Mesangial cell (primary cell): ENCODE results near the gene PSMB8. TPM values are rescaled to one million over a fixed set of nuclear protein-coding genes. Genes with fewer than 3 reads are reported as not detected.

Experiments
- total RNA-seq: library from RNA; depleted of rRNA; stranded (reverse); fragments of >200 nt; gene quantifications from 2 replicates; pipeline ENCODE4 v1.2.3, GENCODE V29; 2015

Gene PSMB8
- 36.0 and 72.1 TPM in 2 replicates for total RNA-seq

GRCh38 chr6:32843979-32844838, at the start of gene PSMB8:
Gene PSMB8, minus strand, starts transcription at chr6:32844047. Its CDS starts 51 bp downstream, at chr6:32843996.

GRCh38 chr6:32853541-32854375, 9.9 kb upstream of the PSMB8 start, which contains the start of the genes PSMB9 and TAP1:
Gene PSMB9, plus strand, starts transcription at chr6:32854192. Its CDS starts 38 bp downstream, at chr6:32854230.
Gene TAP1, minus strand, starts transcription at chr6:32853704. Its CDS starts 68 bp downstream, at chr6:32853636.

DNA sequence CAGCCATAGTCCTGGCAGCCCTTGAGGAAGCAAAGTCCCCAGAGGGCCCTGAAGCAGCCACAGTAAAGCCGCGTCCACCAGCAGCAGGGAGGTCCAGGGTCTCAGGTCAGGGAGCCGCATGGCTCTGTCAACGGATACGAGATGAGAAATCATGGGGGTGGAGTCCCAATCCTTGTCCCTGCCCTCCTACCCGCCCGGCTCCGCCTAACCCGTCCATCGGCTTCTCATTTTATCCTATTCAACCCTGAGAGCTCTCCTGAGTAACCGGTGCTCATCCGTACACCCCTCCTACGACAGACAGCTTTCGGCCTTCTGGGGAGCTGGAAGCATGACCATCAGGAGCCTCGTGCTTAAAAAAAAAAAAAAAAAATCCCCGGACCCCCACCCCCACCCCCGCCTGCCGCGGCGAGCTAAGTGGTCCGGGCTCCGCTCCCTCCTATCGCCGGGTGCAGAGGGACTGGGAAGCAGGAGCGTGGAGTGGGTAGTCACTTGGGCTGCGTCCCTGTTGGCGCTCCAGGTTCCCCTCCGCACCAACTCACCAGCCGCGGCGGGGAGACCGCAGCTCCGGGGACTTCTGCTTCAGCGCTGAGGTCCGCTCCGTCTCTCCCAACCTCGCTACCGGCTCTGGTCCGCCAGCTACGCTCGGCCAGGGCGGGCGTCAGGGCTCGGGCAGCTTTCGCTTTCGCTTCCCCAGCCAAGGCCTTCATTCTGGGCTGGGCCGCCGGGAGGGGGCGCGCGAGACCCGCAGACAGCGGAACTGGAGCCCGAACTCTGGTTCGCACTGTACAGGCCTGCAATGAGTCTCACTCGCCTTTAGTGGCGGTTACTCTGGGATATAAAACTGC, 5.5 kb downstream of the PSMB8 start, which contains the start of gene TAP2:
Gene TAP2, minus strand, starts transcription at position 626 of the 845 bp plus-strand sequence. Its CDS starts 506 bp downstream, at position 120.

DNA sequence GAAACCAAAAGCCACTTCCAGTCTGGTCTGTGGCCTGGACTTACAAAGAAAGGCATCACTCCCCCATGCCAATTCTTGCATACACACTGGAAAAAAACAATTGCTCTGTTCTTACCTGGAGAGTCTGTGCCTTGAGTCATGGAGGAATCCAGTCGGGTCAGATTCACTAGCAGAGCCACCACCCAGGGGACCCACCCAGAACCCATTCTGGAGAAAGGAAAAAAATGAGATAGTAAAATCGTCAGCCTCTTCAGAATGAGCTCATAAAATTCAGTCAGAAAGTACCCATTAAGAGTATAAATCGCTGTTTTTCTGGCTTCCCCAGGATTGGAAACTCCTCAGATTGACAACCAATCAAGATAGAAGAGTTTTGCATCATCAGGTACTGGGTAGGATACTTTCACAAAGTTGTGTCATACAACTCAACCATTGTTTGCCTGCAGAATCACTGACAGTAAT, 27.1 kb downstream of the PSMB8 start, which contains the start of gene HLA-DOB:
Gene HLA-DOB, minus strand, starts transcription at position 257 of the 459 bp plus-strand sequence. Its CDS starts 51 bp downstream, at position 206.

Other genes starting within 250 kb of the PSMB8 start
- not detected in 2 replicates for gene HLA-DQA1, start 206.6 kb downstream of the PSMB8 start, total RNA-seq
- 1.0 TPM in 1 of 2 replicates, not detected in the other for gene HLA-DQB1, start 177.4 kb downstream of the PSMB8 start, total RNA-seq
- not detected in 2 replicates for gene HLA-DQA2, start 102.7 kb downstream of the PSMB8 start, total RNA-seq
- 0.16 TPM in 1 of 2 replicates, not detected in the other for gene HLA-DQB2, start 80.5 kb downstream of the PSMB8 start, total RNA-seq
- gene HLA-DOB, start 27.0 kb downstream of the PSMB8 start, total RNA-seq = 0.16 TPM in 1 of 2 replicates, not detected in the other
- 11.3 and 38.3 TPM in 2 replicates for gene TAP2, start 5.3 kb downstream of the PSMB8 start, total RNA-seq
- 32.8 and 46.4 TPM in 2 replicates for gene TAP1, start 9.7 kb upstream of the PSMB8 start, total RNA-seq
- 7.0 and 16.7 TPM in 2 replicates for gene PSMB9, start 10.1 kb upstream of the PSMB8 start, total RNA-seq
- gene HLA-DMB, start 97.0 kb upstream of the PSMB8 start, total RNA-seq = 0.65 and 2.5 TPM in 2 replicates
- gene HLA-DMA, start 109.0 kb upstream of the PSMB8 start, total RNA-seq = 1.8 TPM in 1 of 2 replicates, not detected in the other
- 80.0 and 97.4 TPM in 2 replicates for gene BRD2, start 124.5 kb upstream of the PSMB8 start, total RNA-seq
- gene HLA-DOA, start 165.5 kb upstream of the PSMB8 start, total RNA-seq = under 0.01 TPM in 1 of 2 replicates, not detected in the other
- gene HLA-DPA1, start 229.6 kb upstream of the PSMB8 start, total RNA-seq = 6.5 TPM in 1 of 2 replicates, not detected in the other
- gene HLA-DPB1, start 231.9 kb upstream of the PSMB8 start, total RNA-seq = 6.8 and 41.1 TPM in 2 replicates